ENCODE measurements around the gene RSPH1.

RSPH1 gene

DNA sequence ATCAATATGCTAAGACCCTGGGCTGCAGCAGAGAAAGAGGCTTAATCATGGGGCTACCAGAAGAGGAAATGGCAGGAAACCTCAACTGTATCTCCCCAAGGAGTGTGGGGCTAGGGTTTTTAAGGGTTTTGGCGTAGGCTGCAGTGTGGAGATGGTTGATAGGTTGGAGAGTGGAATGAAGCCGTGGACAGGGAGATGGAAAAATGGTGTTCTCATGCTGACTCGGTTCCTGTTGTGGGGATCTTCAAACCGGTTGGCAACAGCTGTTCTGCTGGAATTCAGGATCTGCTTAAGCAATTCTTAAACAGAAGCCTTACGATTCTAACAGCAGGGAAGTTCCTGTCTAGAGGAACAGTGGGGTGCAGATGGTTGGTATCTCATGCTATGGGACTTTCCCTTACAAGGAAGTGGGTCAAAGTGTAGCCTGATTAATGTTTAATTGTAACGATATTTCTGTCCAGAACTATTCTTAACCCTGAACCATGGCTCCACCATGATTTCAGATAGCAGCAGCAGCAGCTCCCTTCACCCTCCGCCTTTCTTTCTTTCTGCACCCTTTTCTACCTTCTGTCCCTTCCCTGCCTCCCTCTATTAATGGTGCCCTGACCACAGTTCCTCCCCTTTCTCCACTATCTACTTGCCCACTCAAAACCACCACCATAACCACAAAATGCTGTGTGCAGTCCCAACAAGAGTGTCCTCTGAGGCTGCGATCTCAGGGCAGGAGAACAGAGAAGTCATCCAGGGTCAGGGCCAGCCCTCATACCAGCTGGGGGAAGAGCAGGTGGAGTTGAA is 30.8 kb downstream of the RSPH1 start:
- no peak for DNase-seq (ENCODE audit: low spot score)

DNA sequence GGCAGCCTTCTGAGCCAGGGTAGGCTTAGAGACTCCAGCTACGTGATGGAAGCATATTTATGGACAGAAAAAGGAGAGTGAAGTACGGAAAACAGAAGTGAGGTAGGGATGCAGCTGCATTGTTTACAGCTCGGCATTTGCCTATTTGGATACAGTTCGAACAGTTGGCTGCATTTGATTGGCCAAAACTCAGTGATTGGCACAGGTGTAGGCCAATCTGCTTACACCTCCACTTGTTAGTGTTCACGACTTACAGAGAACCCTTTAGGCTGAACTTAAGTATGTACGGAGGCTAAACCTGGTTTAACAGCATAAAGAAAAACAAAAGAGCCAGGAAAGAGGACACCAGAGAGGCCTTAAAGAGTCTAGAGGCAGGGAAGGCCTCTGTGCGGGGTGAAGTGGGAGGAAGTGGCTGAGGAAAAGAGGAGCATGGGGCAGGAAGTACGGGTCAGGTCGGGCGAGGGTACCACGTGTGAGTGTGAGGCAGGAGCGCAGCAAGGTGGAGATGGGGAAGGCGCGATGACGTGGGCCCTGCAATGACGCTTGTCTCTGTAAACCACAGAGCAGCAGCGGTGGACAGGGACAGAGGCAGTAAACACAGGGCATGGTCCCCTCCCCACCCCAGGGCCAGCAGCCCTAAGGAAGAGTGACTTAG is 32.0 kb downstream of the RSPH1 start:
- DNase-seq (ENCODE audit: low spot score), result no peak

DNA sequence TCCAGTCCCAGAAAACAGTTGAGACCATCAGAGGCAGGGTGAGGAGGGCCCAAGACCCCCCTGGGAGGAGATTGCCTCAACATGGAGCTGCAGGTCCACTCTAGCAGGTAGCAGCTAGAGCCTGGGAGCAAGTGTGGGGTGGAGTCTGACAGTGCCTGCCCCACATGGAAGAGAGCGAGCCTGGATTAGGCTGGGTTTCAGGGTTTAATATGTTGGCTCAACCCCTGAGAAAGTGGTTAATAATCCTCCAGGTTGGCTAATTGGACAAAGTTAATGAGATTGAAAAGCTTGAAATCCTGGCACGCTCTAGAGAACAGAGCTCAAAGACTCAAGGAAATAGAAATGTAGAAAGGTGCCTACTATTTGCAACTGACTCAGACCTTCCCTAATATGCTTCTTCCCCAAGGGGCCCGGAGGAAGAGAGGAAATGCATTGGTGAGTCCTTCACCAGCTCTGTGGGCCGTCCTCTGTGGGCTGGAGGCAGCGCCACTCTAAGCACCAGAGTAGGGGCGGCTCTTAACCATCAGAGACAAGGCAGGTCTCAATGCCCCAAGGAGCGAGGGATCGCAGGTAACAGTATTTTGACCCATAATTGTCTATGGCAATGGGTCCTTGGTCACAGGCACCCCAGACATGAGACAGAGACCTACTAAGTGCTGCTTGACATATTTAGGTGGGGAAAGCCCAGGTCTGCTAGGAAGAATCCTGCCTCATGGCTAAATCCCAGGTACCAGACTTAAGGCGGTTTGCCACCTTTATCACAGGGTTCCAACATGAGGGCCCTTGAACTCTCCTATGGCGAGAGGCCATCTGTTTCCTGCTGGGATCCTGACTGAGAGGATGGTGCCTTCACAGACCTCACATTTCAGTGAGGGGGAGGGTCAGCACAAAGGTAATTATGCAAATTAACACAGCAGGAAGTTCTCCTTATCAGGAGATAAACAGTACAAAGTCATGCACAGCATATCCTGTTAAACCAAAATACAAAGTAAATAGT is 33.8 kb downstream of the RSPH1 start:
- DNase-seq (ENCODE audit: low spot score), result no peak

- DNase-seq (ENCODE audit: low spot score), result no peak
Observed at GRCh38 chr21:42461185-42461520, 34.9 kb downstream of the RSPH1 start.

DNA sequence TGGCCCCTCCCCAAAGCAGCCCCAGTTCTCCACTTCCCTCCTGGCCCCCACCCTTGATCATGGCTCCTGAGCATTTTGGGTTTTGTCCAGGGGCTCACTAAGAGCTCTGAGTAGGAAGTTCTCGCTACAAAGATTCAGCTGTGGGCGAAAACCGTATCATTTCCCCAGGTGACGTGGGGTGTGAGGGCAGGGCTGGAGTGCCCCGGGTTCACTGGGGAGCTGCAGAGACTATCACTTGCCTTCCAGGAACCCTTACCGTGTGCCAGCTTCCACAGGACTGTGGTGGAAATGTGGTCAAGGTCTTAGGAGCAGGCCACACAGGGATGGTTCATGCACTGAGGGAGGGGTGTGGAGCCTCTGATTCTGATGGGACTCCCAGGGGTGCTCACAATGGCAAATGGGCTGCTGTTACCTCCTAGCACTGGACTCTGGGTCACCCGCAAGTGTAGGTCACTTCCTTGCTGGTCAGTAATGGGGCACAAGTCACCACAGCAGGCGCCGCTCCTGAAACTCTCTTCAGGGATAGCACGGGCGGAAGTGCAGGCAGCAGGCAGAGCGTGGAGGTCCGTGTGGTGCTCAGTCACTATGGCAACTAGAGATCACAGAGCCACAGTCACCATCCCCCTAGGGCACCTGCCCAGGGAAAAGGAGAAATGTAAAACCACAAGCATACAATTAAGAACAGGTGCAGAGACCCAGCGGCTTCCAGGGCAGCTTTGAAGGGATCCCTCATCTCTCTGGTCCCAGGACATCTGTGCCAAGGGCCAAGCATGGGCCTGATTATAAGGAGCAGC is 35.4 kb downstream of the RSPH1 start:
- DNase-seq (ENCODE audit: low spot score), result no peak

GRCh38 chr21:42459546-42460215 is 36.3 kb downstream of the RSPH1 start:
- no peak for DNase-seq (ENCODE audit: low spot score)

DNA sequence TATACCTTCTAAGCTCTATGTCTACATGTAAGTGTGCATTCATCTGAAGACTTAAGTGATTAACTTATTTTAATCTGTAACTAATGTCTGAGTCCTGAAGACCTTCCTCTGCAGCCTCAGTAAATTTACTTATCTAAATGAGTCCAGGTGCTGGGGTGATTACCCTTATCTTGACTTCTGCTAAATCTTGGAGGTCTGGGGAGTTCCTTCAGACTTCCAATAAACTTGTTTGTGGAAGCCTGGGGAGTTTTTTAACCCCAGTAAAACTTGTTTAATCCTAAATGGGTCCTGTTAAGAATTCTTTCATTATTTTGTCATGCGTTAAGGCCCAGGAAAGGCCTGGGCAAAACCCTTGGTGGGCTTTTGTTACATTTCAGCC is 37.0 kb downstream of the RSPH1 start:
- no peak for DNase-seq (ENCODE audit: low spot score)

GRCh38 chr21:42456457-42456856 is 39.6 kb downstream of the RSPH1 start:
- DNase-seq (ENCODE audit: low spot score), result no peak

DNA sequence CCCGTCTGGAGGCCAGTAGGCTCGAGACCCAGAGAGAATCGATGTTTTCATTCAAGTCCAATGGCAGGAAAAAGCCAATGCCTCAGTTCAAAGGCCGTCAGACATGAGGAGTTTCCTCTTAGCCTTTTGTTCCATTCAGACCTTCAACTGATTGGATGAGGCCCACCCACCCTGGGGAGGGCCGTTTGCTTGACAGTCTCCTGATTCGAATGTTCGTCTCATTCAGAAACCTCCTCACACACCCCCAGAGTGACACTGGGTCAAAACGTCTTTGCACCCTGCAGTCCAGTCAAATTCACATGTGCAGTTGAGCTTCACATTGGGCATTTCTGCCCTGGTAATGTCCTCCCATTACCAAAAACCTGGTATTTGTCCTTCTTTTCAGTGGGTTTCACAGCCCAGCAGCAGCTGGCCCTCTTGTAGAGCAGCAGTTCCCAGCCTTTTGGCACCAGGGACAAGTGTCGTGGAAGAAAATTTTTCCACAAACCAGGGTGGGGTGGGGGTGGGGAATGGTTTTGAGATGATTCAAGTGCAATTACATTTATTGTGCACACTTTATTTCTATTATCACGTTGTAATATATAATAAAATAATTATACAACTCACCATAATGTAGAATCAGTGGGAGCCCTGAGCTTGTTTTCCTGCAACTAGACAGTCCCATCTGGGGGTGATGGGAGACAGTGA is 40.1 kb downstream of the RSPH1 start:
- no peak for DNase-seq (ENCODE audit: low spot score)

- no peak for DNase-seq (ENCODE audit: low spot score)
Observed at GRCh38 chr21:42455196-42455595, 40.8 kb downstream of the RSPH1 start.

GRCh38 chr21:42454786-42455185 is 41.2 kb downstream of the RSPH1 start:
- no peak for DNase-seq (ENCODE audit: low spot score)

DNA sequence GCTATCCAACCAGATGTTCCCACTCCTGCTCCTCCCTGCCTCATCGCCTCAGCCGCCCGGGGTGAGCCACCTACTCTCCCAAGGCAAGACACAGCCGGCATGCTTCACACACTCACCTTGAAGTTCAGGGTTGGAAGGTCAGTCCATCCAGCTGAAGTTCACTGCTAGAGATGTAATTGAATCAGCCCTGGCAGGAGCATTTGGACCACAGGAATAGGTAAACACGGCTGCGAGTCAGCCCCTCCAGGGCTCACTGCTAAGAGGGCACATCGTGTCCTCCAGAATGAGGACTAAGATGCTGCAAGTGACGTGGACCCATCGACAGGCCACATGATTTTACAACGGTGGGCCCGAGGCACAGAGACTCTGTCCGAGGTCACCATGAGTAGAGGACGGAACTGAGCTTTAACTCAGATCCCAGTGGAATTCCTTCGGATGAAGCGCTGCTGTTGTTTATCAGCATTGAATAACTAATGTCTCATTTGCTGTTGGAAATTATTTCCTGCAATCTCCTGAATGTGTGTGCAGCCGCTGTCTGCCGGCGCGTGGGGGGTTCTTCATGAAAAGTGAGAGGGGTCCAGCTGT is 41.9 kb downstream of the RSPH1 start:
- no peak for DNase-seq (ENCODE audit: low spot score)

DNA sequence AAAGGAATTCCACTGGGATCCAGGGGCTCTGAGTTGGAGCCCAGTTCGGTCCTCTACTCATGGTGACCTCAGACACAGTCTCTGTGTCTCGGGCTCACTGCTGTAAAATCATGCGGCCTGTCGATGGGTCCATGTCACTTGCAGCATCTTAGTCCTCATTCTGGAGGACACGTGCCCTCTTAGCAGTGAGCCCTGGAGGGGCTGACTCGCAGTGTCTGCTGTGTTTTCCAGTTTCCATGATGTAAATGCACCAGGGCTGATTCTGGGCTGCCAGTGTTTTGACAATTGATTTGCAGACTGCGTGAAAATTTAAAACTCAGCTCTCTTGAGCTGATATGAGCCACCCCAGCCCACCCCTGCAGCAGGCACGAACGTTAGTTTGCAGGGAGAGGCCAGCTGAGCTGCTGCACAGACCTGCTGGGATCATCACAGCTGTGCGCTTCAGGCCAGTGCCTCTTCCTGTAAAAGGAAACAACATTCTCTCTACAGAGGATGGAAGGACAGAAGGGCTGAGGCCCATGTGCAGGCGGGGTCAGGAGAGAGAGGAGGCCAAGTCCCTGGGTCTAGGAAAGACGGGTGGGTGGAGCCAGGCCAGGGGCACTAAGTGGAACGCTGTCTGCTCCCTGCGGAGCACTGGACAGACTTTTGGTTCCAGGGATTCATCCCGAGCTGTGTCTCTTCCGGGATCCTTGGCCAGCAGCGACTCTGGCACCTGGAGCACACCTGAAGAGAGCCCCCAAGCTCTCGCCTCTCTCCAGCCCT is 42.6 kb downstream of the RSPH1 start:
- DNase-seq (ENCODE audit: low spot score), result no peak

- DNase-seq (ENCODE audit: low spot score), result no peak
Observed at GRCh38 chr21:42452401-42453223, 43.4 kb downstream of the RSPH1 start.

DNA sequence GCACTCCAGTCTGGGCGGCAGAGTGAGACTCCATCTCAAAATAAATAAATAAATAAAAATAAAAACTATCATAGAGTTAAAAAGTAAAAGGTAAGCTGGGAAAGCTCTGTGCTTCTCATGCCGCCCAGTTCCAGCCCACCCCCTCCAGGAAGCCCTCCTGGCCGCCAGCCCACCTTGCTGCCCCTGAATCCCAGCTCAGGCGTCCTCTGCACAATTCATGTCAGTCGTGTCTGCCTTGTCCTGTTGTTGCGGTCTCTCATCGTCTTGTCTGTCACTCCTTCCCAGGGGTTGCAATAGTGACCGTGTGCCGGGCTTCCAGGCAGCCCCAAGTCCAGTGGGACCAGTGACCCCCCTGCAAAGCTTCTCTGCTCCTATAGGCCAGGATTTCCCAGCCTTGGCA is 44.1 kb downstream of the RSPH1 start:
- DNase-seq (ENCODE audit: low spot score), result no peak

GRCh38 chr21:42448686-42449085 is 47.3 kb downstream of the RSPH1 start:
- DNase-seq (ENCODE audit: low spot score), result no peak

GRCh38 chr21:42447732-42448131 is 48.3 kb downstream of the RSPH1 start:
- no peak for DNase-seq (ENCODE audit: low spot score)

DNA sequence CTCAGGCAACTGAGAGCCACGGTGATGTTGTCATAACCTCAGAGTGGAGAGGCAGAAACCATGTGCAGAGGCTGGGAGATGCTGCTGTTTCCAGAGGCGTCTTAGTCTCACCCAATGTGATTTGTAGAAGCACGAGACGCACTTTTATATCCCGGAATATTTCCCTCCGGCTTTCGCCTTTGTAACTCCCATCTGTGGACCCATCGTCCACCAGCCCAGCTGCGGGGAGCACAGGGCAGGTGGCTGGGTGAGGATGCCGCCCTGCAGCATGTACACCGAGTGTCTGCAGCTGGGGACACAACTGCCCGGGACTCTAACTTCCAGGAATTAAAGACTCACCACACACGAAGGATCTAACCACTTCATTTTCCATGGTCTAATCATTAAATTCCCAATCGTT is 48.8 kb downstream of the RSPH1 start:
- DNase-seq (ENCODE audit: low spot score), result no peak

GRCh38 chr21:42446531-42446930 is 49.5 kb downstream of the RSPH1 start:
- no peak for DNase-seq (ENCODE audit: low spot score)

Data from COLO829 (cell line).